PC-9 (cell line): ENCODE measurements around the gene FOSB.

Experiments used
- EZH2 ChIP-seq: fragments of 200-600 bp; sonication (generic); IDR thresholded peaks from 2 replicates; pipeline ENCODE4 v1.8.0; 2017; ENCODE audit warnings: antibody characterized with exemption, low read depth
- TF ChIP-seq, protein P1 (sequence below): fragments of 200-600 bp; sonication (generic); conservative IDR thresholded peaks from 2 replicates; pipeline ENCODE4 v1.6.1; 2017; ENCODE audit warnings: mixed run types, antibody characterized with exemption, mild to moderate bottlenecking, moderate library complexity

DNA sequence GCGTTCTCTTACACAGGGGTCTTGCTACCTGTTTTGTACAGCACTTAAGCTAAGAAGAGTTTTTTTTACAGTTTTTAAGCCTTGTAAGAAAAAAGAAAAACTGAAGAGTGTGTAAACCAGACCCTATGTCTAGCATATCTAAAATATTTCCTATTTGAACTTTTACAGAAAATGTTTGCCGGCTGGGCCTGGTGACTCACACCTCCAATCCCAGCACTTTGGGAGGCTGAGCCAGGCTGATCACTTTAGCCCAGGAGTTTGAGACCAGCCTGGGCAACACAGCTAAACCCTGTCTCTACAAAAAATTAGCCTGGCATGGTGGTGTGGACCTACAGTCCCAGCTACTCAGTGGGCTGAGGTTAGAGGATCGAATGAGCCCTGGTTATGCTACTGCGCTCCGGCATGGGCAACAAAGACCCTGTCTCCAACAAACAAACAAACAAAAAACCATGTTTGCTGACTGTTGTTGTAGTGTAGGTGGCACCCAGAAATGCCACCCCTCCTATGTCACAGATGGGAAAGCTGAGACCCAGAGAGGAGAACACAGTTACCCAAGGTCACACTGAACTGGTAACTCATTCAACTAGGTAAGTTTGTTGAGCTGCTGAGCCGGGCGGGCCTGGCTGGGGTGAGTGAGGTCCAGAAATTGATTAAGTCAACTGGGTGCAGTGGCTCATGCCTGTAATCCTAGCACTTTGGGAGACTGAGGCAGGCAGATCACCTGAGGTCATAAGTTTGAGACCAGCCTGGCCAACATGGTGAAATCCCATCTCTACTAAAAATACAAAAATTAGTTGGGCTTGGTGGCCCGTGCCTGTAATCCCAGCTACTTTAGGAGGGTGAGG is 37.6 kb downstream of the FOSB start:
- TF ChIP-seq, protein P1, sequence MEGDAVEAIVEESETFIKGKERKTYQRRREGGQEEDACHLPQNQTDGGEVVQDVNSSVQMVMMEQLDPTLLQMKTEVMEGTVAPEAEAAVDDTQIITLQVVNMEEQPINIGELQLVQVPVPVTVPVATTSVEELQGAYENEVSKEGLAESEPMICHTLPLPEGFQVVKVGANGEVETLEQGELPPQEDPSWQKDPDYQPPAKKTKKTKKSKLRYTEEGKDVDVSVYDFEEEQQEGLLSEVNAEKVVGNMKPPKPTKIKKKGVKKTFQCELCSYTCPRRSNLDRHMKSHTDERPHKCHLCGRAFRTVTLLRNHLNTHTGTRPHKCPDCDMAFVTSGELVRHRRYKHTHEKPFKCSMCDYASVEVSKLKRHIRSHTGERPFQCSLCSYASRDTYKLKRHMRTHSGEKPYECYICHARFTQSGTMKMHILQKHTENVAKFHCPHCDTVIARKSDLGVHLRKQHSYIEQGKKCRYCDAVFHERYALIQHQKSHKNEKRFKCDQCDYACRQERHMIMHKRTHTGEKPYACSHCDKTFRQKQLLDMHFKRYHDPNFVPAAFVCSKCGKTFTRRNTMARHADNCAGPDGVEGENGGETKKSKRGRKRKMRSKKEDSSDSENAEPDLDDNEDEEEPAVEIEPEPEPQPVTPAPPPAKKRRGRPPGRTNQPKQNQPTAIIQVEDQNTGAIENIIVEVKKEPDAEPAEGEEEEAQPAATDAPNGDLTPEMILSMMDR, result no peak
- TF ChIP-seq EZH2, result no peak
